Measurements from ENCODE around the gene RFPL1.

GRCh38 chr22:29394931-29395581 is 43.3 kb upstream of the RFPL1 start:
- no peak for TF ChIP-seq EP300 (IDR thresholded peaks at IDR 0.05)
- peak in 5 of 7 experiments; percentile 69 to 80 (median 71) for TF ChIP-seq CTCF (IDR thresholded peaks at IDR 0.05)
- no peak for TF ChIP-seq POLR2A (IDR thresholded peaks at IDR 0.05)
- TF ChIP-seq POLR2AphosphoS5 (IDR thresholded peaks at IDR 0.05), result peak in 1 of 3 donors; percentile 43

Data from stomach (tissue), 4 donors.